Spleen (tissue), 7 donors: ENCODE measurements around the gene NFATC2.

Experiments used
- POLR2A ChIP-seq, 3 donors: fragments of 450-650 bp; IDR thresholded peaks; one replicate each; pipeline ENCODE4 v1.5.1; 2017; ENCODE audit warnings: antibody characterized with exemption in 3 of 3, mild to moderate bottlenecking in 1 of 3
- POLR2AphosphoS5 ChIP-seq, 3 donors: sonication (generic); formaldehyde crosslinking; IDR thresholded peaks; one replicate each; pipeline ENCODE4 v1.5.1; 2017; ENCODE audit warnings: antibody characterized with exemption in 3 of 3
- TF ChIP-seq, protein P1 (sequence below), 11 experiments: fragments of 200-600 bp in 7 of 11; fragments of 450-650 bp in 4 of 11; sonication (generic) in 4 of 11; IDR thresholded peaks in 8 of 11; conservative IDR thresholded peaks in 3 of 11; 1 replicate in 7 of 11; 2 replicates in 4 of 11; pipeline versions ENCODE4 v1.4.0 to v1.8.0; 2016 to 2021; ENCODE audit warnings: antibody characterized with exemption in 11 of 11, inconsistent platforms in 4 of 11, mild to moderate bottlenecking in 1 of 11
- donor health status: DM: no; HTN: no; CAD: no; lungs with moderate emphysema.
- donor health status: DM: no; HTN: no; CAD: no.
- donor health status: DM: no; HTN: no; CAD: no.

DNA sequence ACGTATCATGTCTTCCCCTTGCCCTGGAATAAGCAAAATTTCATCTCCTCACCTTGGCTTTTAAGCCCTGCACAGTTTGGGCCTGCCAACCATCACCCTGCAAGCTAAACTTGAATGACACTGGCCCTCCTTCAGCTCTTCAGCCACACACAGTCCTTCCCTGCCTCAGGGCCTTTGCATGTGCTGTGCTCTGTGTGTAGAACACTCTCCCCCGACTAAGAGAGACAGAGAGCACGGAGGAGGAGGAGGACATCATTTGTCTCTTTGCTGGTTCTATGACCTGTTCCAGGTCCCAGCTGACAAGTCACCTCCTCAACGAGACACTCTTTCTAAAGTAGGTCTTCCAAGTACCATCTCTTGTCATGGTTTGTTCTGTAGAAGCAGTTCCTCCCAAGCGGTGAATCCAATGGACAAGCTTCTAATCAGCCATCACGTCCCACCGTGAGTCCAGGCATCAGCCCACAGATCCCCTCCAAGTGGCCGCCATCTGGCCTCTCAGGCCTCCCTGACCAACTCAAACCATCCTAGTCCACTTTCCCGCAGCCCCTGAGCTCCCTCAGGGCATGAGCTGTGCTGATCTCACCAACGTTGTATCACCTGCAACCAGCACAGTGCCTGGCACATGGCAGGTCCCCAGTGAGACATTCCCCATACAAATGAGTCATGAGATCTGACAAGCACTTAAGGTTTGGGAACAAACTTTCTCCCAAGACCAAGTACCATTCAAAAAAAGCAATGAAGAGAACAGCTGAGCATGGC lies 30.5 kb downstream of the NFATC2 start:
- TF ChIP-seq, protein P1, sequence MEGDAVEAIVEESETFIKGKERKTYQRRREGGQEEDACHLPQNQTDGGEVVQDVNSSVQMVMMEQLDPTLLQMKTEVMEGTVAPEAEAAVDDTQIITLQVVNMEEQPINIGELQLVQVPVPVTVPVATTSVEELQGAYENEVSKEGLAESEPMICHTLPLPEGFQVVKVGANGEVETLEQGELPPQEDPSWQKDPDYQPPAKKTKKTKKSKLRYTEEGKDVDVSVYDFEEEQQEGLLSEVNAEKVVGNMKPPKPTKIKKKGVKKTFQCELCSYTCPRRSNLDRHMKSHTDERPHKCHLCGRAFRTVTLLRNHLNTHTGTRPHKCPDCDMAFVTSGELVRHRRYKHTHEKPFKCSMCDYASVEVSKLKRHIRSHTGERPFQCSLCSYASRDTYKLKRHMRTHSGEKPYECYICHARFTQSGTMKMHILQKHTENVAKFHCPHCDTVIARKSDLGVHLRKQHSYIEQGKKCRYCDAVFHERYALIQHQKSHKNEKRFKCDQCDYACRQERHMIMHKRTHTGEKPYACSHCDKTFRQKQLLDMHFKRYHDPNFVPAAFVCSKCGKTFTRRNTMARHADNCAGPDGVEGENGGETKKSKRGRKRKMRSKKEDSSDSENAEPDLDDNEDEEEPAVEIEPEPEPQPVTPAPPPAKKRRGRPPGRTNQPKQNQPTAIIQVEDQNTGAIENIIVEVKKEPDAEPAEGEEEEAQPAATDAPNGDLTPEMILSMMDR (IDR thresholded peaks at IDR 0.05 in 8 of 11, conservative IDR thresholded peaks at IDR 0.05 in 3 of 11): no peak
- TF ChIP-seq POLR2A (IDR thresholded peaks at IDR 0.05) (no peak), POLR2AphosphoS5 (IDR thresholded peaks at IDR 0.05) (no peak)
